Activated CD8-positive, alpha-beta T cell treated with anti-CD3 and anti-CD28 coated beads for 36 hours (primary cell): ENCODE data around the gene HOXC11. TPM values are rescaled to one million over a fixed set of nuclear protein-coding genes. Genes with fewer than 3 reads are reported as not detected.

ENCODE experiments used
- ATAC-seq: fragments of 200-7000 bp; cut with Tn5 transposase; one replicate; pipeline ENCODE4 v1.10.0; 2021; ENCODE audit warnings: mild to moderate bottlenecking, moderate library complexity
- CTCF ChIA-PET: fragments of 350-600 bp; sonication (Branson Sonifier 250); formaldehyde crosslinking; loops from one replicate; lab custom pipeline; 2021; ENCODE audit warnings: antibody characterized with exemption; lab: Charles Lee
- POLR2A ChIA-PET: fragments of 350-600 bp; sonication (Branson Sonifier 250); formaldehyde crosslinking; loops from one replicate; lab custom pipeline; 2021; ENCODE audit warnings: antibody characterized with exemption; lab: Charles Lee
- DNase-seq: peaks from one replicate; pipeline ENCODE4 v3.0.0-alpha.2; 2020
- H3K27ac Mint-ChIP-seq: one replicate; pipeline ENCODE4 v1.8.0; 2021; ENCODE audit warnings: mild to moderate bottlenecking, mixed read lengths
- H3K27me3 Mint-ChIP-seq: one replicate; pipeline ENCODE4 v1.8.0; 2021; ENCODE audit warnings: mixed read lengths
- H3K36me3 Mint-ChIP-seq: one replicate; pipeline ENCODE4 v1.8.0; 2021; ENCODE audit warnings: low read depth, mixed read lengths
- H3K4me1 Mint-ChIP-seq: one replicate; pipeline ENCODE4 v1.8.0; 2021; ENCODE audit warnings: low read depth, mixed read lengths
- H3K4me3 Mint-ChIP-seq: one replicate; pipeline ENCODE4 v1.8.0; 2021; ENCODE audit warnings: mild to moderate bottlenecking, moderate library complexity, mixed read lengths
- H3K9me3 Mint-ChIP-seq: one replicate; pipeline ENCODE4 v1.8.0; 2021; ENCODE audit warnings: mixed read lengths
- intact Hi-C: fragments of 100-400 bp; cut with micrococcal nuclease; formaldehyde crosslinking; loops from one replicate; pipeline ENCODE4 v1.10.0; 2022
- total RNA-seq, 2 experiments: library from RNA; stranded (reverse); gene quantifications; one replicate each; pipeline ENCODE4 v1.2.3, GENCODE V29; 2021
- TF ChIP-seq, protein P1 (sequence below): fragments of 200-600 bp; IDR thresholded peaks from one replicate; pipeline ENCODE4 v1.8.0; 2022; ENCODE audit warnings: antibody characterized with exemption, mild to moderate bottlenecking

HOXC11 gene
- total RNA-seq, 2 experiments from 2014 or later, result not detected

DNA sequence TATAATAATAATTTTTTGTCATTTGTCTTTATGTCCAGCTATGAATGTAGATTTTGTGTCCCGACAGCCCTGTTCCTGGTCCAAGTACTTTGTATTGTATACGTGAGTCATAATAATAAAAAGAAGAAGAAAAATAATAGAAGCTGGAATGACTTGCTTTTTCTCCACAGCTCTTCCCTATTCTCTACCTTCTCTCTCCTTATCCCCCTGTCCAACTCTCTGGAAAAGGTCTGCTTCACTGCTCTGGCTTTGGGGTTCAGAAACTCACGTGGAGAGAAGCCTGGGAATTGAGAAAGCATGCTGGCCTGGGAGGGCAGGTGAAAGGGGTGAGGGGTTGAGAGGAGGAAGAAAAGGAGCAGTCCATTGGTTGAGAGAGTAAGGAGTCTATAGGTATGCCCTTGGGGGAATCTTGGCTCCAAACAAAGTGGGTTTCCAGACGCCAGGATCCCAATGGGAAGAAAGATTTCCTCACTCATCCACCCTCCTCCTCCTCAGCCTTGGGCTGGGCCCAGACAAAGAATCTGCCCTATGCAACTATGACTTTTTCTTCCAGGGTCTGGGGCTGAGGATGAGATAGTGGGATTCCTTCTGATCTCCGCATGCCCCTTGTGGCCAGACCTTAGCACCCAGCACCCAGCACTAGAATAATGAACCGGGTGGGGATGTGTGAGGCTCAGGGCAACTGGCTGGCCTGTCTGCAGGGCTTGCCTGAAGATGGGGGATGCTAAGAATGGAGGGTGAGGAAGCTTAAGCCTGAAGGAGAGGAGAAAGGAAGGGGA is 39.9 kb downstream of the HOXC11 start:
- ChIA-PET POLR2A (interaction anchor here (0.6 to 1.3 kb wide), 2 partner anchors 14 to 176 kb away, joined by 3 read pairs; partner anchors contain the start of gene SMUG1), CTCF (interaction anchor here (0.6 to 2.1 kb wide), 10 partner anchors 12 to 260 kb away, joined by 3 to 12 read pairs (median 3); partner anchors contain the start of genes HOXC10 and HOXC9)
- TF ChIP-seq, protein P1, sequence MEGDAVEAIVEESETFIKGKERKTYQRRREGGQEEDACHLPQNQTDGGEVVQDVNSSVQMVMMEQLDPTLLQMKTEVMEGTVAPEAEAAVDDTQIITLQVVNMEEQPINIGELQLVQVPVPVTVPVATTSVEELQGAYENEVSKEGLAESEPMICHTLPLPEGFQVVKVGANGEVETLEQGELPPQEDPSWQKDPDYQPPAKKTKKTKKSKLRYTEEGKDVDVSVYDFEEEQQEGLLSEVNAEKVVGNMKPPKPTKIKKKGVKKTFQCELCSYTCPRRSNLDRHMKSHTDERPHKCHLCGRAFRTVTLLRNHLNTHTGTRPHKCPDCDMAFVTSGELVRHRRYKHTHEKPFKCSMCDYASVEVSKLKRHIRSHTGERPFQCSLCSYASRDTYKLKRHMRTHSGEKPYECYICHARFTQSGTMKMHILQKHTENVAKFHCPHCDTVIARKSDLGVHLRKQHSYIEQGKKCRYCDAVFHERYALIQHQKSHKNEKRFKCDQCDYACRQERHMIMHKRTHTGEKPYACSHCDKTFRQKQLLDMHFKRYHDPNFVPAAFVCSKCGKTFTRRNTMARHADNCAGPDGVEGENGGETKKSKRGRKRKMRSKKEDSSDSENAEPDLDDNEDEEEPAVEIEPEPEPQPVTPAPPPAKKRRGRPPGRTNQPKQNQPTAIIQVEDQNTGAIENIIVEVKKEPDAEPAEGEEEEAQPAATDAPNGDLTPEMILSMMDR, result no peak
- H3K27me3 Mint-ChIP-seq, result peaks cover 84% of the 10 kb centered on the region
- H3K4me3 Mint-ChIP-seq, result no peak overlapping the region
- H3K36me3 Mint-ChIP-seq, result no peaks in the 10 kb centered on the region
- DNase-seq (no peak), ATAC-seq (no peak)
- H3K27ac Mint-ChIP-seq, result no peak overlapping the region
- intact Hi-C loops, result no loop called here
- H3K9me3 Mint-ChIP-seq, result no peaks in the 10 kb centered on the region
- peaks cover 30% of the 10 kb centered on the region for H3K4me1 Mint-ChIP-seq

DNA sequence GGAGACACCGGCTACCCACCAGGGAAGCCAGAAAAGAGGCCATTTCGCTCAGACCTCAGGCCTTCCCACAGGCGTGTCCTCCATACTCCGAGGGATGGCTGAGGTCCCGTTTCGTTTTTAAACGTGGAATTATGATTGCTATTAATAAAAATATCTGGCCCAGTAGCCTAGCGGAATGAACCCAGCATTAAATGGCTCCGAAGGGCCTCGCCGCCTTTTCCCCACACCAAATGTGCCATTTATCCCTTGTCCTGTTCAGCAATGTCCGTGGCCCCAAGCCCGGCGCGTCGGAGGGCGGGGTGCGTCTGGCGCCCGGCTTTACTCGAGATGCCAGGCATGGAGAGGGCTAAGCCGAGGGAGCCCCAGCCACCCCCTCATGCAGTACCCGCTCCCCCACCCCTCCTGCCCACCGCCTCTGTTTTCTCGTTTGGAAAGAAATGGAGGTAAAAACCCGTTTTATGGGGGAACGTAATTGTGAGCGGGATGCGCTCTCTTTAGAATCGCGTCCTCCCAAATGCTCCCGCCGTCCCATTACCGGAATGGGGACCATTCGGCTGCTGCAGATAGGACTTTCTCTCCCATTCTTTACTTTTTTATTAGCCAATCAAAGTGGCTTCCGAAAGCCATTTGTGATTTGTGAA is 41.6 kb downstream of the HOXC11 start:
- H3K27me3 Mint-ChIP-seq, result peaks cover 78% of the 10 kb centered on the region
- ATAC-seq (no peak), DNase-seq (no peak)
- no peaks in the 10 kb centered on the region for H3K36me3 Mint-ChIP-seq
- no peaks in the 10 kb centered on the region for H3K9me3 Mint-ChIP-seq
- POLR2A ChIA-PET, result interaction anchor here (1.2 to 1.3 kb wide), 2 partner anchors 38 to 174 kb away, joined by 3 read pairs; partner anchors contain the start of gene SMUG1
- CTCF ChIA-PET, result interaction anchor here (0.7 to 3.5 kb wide), 10 partner anchors 9 to 193 kb away, joined by 3 to 23 read pairs (median 6); partner anchors contain the start of genes HOXC10, HOXC5 and HOXC6
- no peak overlapping the region for H3K27ac Mint-ChIP-seq
- no peak overlapping the region for H3K4me3 Mint-ChIP-seq
- intact Hi-C loops, result no loop called here
- TF ChIP-seq, protein P1, result no peak
- peaks cover 28% of the 10 kb centered on the region for H3K4me1 Mint-ChIP-seq

DNA sequence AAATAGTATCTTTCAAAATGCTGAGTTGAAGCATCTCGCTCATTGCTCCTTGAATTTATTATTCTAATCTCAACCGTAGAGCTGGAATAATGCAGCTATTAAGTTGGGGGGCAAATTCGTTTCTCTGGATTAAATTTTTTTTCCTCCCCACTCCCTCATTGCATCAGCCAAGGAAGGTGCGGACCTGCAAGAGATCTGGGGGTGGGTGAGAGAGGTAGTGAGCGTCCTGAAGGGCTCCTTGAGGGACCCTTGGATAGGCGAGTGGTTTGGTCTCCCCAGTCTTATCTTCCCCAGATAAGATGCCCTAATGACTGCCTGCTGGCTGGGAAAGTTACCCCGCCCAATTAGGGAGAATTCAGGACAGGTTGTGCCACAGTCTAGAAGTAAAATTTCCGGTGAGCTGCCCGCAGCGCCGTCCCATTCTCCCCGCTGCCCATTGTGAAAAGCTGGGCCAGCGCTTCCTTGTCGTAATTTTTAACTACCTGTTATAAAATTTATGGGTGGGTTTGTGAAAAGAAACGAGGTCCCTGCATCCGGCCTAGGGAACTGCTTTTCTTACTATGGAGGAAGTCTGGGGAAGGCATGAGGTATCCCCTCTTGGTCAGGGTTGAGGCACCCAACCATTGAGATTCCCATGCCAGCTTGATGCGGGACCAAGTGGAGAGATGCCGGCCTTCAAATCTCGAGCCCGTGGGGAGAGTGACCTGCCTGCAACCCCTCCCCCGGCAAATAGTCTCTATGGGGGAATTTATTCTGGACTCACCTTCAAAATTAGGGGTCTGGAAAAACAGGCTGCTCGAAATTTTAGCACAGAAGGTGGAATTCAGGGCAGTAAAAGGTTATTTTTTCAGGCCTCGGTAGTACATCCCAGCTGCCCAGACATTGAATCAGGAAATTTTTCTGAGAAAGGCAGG is 42.3 kb downstream of the HOXC11 start:
- Mint-ChIP-seq H3K9me3 (no peaks in the 10 kb centered on the region), H3K4me3 (no peak overlapping the region), H3K27me3 (peaks cover 75% of the 10 kb centered on the region), H3K36me3 (no peaks in the 10 kb centered on the region), H3K27ac (no peak overlapping the region), H3K4me1 (peaks cover 24% of the 10 kb centered on the region)
- no peak for ATAC-seq
- ChIA-PET POLR2A (interaction anchor here (1.1 to 1.2 kb wide), 2 partner anchors 24 to 39 kb away, joined by 3 read pairs; no protein-coding TSS in a partner anchor), CTCF (interaction anchor here (0.6 to 3.5 kb wide), 11 partner anchors 8 to 312 kb away, joined by 3 to 23 read pairs (median 4); partner anchors contain the start of genes HOXC10, HOXC5 and HOXC6)
- intact Hi-C loops, result no loop called here
- TF ChIP-seq, protein P1, result no peak
- DNase-seq, result no peak

DNA sequence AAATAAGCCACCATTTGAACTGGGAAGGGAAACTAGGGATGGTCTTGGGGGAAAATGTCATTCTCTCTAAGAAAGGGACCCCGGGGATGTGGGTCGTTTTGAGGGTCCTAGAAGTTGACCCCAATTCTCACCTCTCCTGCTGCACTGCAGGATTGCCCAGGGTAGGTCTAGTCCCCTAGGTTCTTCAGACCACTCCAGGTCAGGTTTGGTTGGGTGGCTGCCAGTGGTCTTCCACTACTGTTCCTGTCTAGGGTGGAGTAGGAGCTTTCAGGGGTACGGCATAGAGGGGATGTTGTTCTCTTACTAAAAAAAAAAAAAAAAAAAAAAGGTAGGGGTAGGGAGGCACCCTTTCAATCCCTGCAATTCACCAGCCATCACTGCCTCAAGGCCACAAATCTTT is 43.1 kb downstream of the HOXC11 start:
- TF ChIP-seq, protein P1, result no peak
- no peaks in the 10 kb centered on the region for H3K36me3 Mint-ChIP-seq
- no peaks in the 10 kb centered on the region for H3K9me3 Mint-ChIP-seq
- ChIA-PET POLR2A (interaction anchor here (1.1 to 2.0 kb wide), 2 partner anchors 7 to 23 kb away, joined by 3 to 6 read pairs; partner anchors contain the start of gene HOXC8), CTCF (interaction anchor here (1.2 to 3.5 kb wide), 8 partner anchors 9 to 192 kb away, joined by 4 to 23 read pairs (median 10); partner anchors contain the start of gene HOXC5)
- no peak for DNase-seq
- H3K4me3 Mint-ChIP-seq, result no peak overlapping the region
- H3K4me1 Mint-ChIP-seq, result peaks cover 21% of the 10 kb centered on the region
- no peak overlapping the region for H3K27ac Mint-ChIP-seq
- peaks cover 70% of the 10 kb centered on the region for H3K27me3 Mint-ChIP-seq
- ATAC-seq, result no peak
- intact Hi-C loops, result no loop called here
